ENCODE results near the gene MAP3K21. TPM values are rescaled to one million over a fixed set of nuclear protein-coding genes. Genes with fewer than 3 reads are reported as not detected.
A peak's percentile ranks its signal among the peaks of the same experiment; 100 is the strongest.

The MAP3K21 gene
- total RNA-seq, 1 experiment from 2014 or later: 24.2 TPM

- Mint-ChIP-seq H3K36me3 (ENCODE audit: insufficient read depth, unreplicated experiment) (peaks cover 59% of the 10 kb centered on the region), H3K4me1 (ENCODE audit: insufficient read depth, unreplicated experiment) (peaks cover 11% of the 10 kb centered on the region), H3K27me3 (ENCODE audit: insufficient read depth, unreplicated experiment) (no peaks in the 10 kb centered on the region), H3K4me3 (ENCODE audit: unreplicated experiment) (no peak overlapping the region), H3K27ac (ENCODE audit: low read depth, unreplicated experiment) (no peak overlapping the region), H3K9me3 (ENCODE audit: unreplicated experiment) (peaks cover 6% of the 10 kb centered on the region)
- intact Hi-C loops (cut with micrococcal nuclease): no loop called here
- CTCF ChIA-PET: interaction anchor here (0.5 to 8.2 kb wide), 9 partner anchors 16 to 82 kb away, joined by 3 to 62 read pairs (median 3); no protein-coding TSS in a partner anchor
- DNase-seq (ENCODE audit: unreplicated experiment): no peak
- BruUV-seq (replicated peaks): no TSS peak
- TF ChIP-seq CTCF (IDR thresholded peaks at IDR 0.05; ENCODE audit: unreplicated experiment): no peak
- POLR2A ChIA-PET: interaction anchor here (0.9 to 3.8 kb wide), 5 partner anchors 9 to 64 kb away, joined by 4 to 14 read pairs (median 5); no protein-coding TSS in a partner anchor
Observed at GRCh38 chr1:233359905-233360304, 32.4 kb downstream of the MAP3K21 start.

GRCh38 chr1:233360525-233361102, 33.1 kb downstream of the MAP3K21 start:
- DNase-seq (ENCODE audit: unreplicated experiment): no peak
- peaks cover 6% of the 10 kb centered on the region for H3K9me3 Mint-ChIP-seq (ENCODE audit: unreplicated experiment)
- no peaks in the 10 kb centered on the region for H3K27me3 Mint-ChIP-seq (ENCODE audit: insufficient read depth, unreplicated experiment)
- BruUV-seq (replicated peaks): no TSS peak
- no peak for TF ChIP-seq CTCF (IDR thresholded peaks at IDR 0.05; ENCODE audit: unreplicated experiment)
- intact Hi-C loops (cut with micrococcal nuclease): no loop called here
- peaks cover 55% of the 10 kb centered on the region for H3K36me3 Mint-ChIP-seq (ENCODE audit: insufficient read depth, unreplicated experiment)
- peaks cover 10% of the 10 kb centered on the region for H3K4me1 Mint-ChIP-seq (ENCODE audit: insufficient read depth, unreplicated experiment)
- ChIA-PET CTCF (interaction anchor here (0.5 to 8.2 kb wide), 14 partner anchors 10 to 706 kb away, joined by 3 to 62 read pairs (median 4); no protein-coding TSS in a partner anchor), POLR2A (interaction anchor here (0.6 to 3.8 kb wide), 10 partner anchors 10 to 967 kb away, joined by 3 to 14 read pairs (median 4); no protein-coding TSS in a partner anchor)
- H3K27ac Mint-ChIP-seq (ENCODE audit: low read depth, unreplicated experiment): no peak overlapping the region
- no peak overlapping the region for H3K4me3 Mint-ChIP-seq (ENCODE audit: unreplicated experiment)

- no peak for TF ChIP-seq CTCF (IDR thresholded peaks at IDR 0.05; ENCODE audit: unreplicated experiment)
- no peak for DNase-seq (ENCODE audit: unreplicated experiment)
- Mint-ChIP-seq H3K4me3 (ENCODE audit: unreplicated experiment) (no peak overlapping the region), H3K36me3 (ENCODE audit: insufficient read depth, unreplicated experiment) (peaks cover 42% of the 10 kb centered on the region), H3K9me3 (ENCODE audit: unreplicated experiment) (no peaks in the 10 kb centered on the region), H3K27me3 (ENCODE audit: insufficient read depth, unreplicated experiment) (no peaks in the 10 kb centered on the region), H3K4me1 (ENCODE audit: insufficient read depth, unreplicated experiment) (peaks cover 5% of the 10 kb centered on the region), H3K27ac (ENCODE audit: low read depth, unreplicated experiment) (peak overlapping the region; percentile 10)
- CTCF ChIA-PET: interaction anchor here (0.6 to 8.2 kb wide), 19 partner anchors 11 to 1564 kb away, joined by 3 to 62 read pairs (median 4); no protein-coding TSS in a partner anchor
- BruUV-seq (replicated peaks): no TSS peak
- POLR2A ChIA-PET: interaction anchor here (0.7 to 3.8 kb wide), 7 partner anchors 8 to 33 kb away, joined by 3 to 14 read pairs (median 6); no protein-coding TSS in a partner anchor
- intact Hi-C loops (cut with micrococcal nuclease): no loop called here
Observed at GRCh38 chr1:233361876-233362275, 34.4 kb downstream of the MAP3K21 start.

GRCh38 chr1:233362743-233363142, 35.2 kb downstream of the MAP3K21 start:
- intact Hi-C loops (cut with micrococcal nuclease): no loop called here
- no peak for TF ChIP-seq CTCF (IDR thresholded peaks at IDR 0.05; ENCODE audit: unreplicated experiment)
- H3K4me1 Mint-ChIP-seq (ENCODE audit: insufficient read depth, unreplicated experiment): peaks cover 7% of the 10 kb centered on the region
- no peak overlapping the region for H3K27ac Mint-ChIP-seq (ENCODE audit: low read depth, unreplicated experiment)
- no peak overlapping the region for H3K4me3 Mint-ChIP-seq (ENCODE audit: unreplicated experiment)
- peaks cover 42% of the 10 kb centered on the region for H3K36me3 Mint-ChIP-seq (ENCODE audit: insufficient read depth, unreplicated experiment)
- CTCF ChIA-PET: interaction anchor here (0.6 to 8.2 kb wide), 17 partner anchors 11 to 744 kb away, joined by 3 to 62 read pairs (median 7); no protein-coding TSS in a partner anchor
- no peak for DNase-seq (ENCODE audit: unreplicated experiment)
- H3K9me3 Mint-ChIP-seq (ENCODE audit: unreplicated experiment): no peaks in the 10 kb centered on the region
- POLR2A ChIA-PET: interaction anchor here (0.6 to 3.8 kb wide), 7 partner anchors 12 to 1394 kb away, joined by 3 to 14 read pairs (median 3); no protein-coding TSS in a partner anchor
- H3K27me3 Mint-ChIP-seq (ENCODE audit: insufficient read depth, unreplicated experiment): no peaks in the 10 kb centered on the region
- no TSS peak for BruUV-seq (replicated peaks)

Measured in MCF 10A (cell line).